Measurements from ENCODE around the gene ALDH7A1.
"Not testable (repeated sequence)": the region's sequence is repeated elsewhere in the genome, so short reads cannot be mapped to it uniquely, and the experiment has no call there.

DNA sequence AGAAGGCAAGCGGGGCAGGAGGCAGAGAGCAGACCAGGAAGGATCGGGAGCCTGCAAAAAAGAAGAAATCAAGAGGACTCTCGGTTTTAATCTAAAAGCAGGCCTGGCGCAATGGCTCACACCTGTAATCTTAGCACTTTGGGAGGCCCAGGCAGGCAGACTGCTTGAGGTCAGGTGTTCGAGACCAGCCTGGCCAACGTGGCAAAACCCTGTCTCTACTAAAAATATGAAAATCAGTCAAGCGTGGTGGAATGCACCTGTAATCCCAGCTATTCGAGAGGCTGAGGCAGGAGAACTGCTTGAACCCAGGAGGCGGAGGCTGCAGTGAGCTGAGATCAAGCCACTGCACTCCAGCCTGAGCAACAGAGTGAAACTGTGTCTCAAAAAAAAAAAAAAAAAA, 39.9 kb downstream of the ALDH7A1 start:
- TF ChIP-seq, protein P1, sequence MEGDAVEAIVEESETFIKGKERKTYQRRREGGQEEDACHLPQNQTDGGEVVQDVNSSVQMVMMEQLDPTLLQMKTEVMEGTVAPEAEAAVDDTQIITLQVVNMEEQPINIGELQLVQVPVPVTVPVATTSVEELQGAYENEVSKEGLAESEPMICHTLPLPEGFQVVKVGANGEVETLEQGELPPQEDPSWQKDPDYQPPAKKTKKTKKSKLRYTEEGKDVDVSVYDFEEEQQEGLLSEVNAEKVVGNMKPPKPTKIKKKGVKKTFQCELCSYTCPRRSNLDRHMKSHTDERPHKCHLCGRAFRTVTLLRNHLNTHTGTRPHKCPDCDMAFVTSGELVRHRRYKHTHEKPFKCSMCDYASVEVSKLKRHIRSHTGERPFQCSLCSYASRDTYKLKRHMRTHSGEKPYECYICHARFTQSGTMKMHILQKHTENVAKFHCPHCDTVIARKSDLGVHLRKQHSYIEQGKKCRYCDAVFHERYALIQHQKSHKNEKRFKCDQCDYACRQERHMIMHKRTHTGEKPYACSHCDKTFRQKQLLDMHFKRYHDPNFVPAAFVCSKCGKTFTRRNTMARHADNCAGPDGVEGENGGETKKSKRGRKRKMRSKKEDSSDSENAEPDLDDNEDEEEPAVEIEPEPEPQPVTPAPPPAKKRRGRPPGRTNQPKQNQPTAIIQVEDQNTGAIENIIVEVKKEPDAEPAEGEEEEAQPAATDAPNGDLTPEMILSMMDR (IDR thresholded peaks at IDR 0.05; ENCODE audit: low read depth, low read length), result not testable (repeated sequence)
- not testable (repeated sequence) for TF ChIP-seq MYC (IDR thresholded peaks at IDR 0.05; ENCODE audit: low read depth, low read length)
- TF ChIP-seq, protein P2, sequence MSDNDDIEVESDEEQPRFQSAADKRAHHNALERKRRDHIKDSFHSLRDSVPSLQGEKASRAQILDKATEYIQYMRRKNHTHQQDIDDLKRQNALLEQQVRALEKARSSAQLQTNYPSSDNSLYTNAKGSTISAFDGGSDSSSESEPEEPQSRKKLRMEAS (IDR thresholded peaks at IDR 0.05; ENCODE audit: low read depth, low read length), result not testable (repeated sequence)

Measured in NB4 (cell line).